Neural progenitor cell (in vitro differentiated cells): ENCODE measurements around the gene ARHGEF18. TPM values are rescaled to one million over a fixed set of nuclear protein-coding genes. Genes with fewer than 3 reads are reported as not detected.

ENCODE experiments used
- DNase-seq: peaks from one replicate; pipeline ENCODE4 v3.0.0-alpha.2; 2016; ENCODE audit warnings: low spot score
- H2AFZ ChIP-seq: fragments of 200-600 bp; sonication (generic); replicated peaks from 2 replicates; pipeline ENCODE4 v1.6.1; 2016; ENCODE audit warnings: antibody characterized with exemption
- H3F3A ChIP-seq: fragments of 200-600 bp; sonication (generic); 2 replicates; pipeline ENCODE4 v1.6.1; 2016; ENCODE audit warnings: antibody characterized with exemption, low read depth
- H3K27ac ChIP-seq: fragments of 200-600 bp; sonication (generic); 2 replicates; pipeline ENCODE4 v1.5.1; 2016; ENCODE audit warnings: mild to moderate bottlenecking
- H3K27me3 ChIP-seq: fragments of 200-600 bp; sonication (generic); 2 replicates; pipeline ENCODE4 v1.6.1; 2016; ENCODE audit warnings: mild to moderate bottlenecking, moderate library complexity
- H3K36me3 ChIP-seq: fragments of 200-600 bp; sonication (generic); 2 replicates; pipeline ENCODE4 v1.5.1; 2016
- H3K4me1 ChIP-seq: fragments of 200-600 bp; sonication (generic); 2 replicates; pipeline ENCODE4 v1.6.1; 2016; ENCODE audit warnings: mixed run types
- H3K4me2 ChIP-seq: fragments of 200-600 bp; sonication (generic); 2 replicates; pipeline ENCODE4 v1.6.1; 2016
- H3K4me3 ChIP-seq: fragments of 200-600 bp; sonication (generic); 2 replicates; pipeline ENCODE4 v1.5.1; 2016
- H3K79me2 ChIP-seq: fragments of 200-600 bp; sonication (generic); 2 replicates; pipeline ENCODE4 v1.6.1; 2016; ENCODE audit warnings: low read depth
- H3K9ac ChIP-seq: fragments of 200-600 bp; sonication (generic); 2 replicates; pipeline ENCODE4 v1.6.1; 2016
- H3K9me3 ChIP-seq: fragments of 200-600 bp; sonication (generic); 2 replicates; pipeline ENCODE4 v1.5.1; 2016; ENCODE audit warnings: low read depth
- H4K20me1 ChIP-seq: fragments of 200-600 bp; sonication (generic); 2 replicates; pipeline ENCODE4 v1.6.1; 2016; ENCODE audit warnings: low read depth
- H3K27ac Mint-ChIP-seq: 3 replicates; pipeline ENCODE4 v1.8.0; 2021; ENCODE audit warnings: mixed read lengths
- H3K27me3 Mint-ChIP-seq: 2 replicates; pipeline ENCODE4 v1.8.0; 2022; ENCODE audit warnings: low read depth, mild to moderate bottlenecking, inconsistent platforms, moderate library complexity, mixed read lengths; ENCODE audit not compliant: insufficient read depth
- H3K36me3 Mint-ChIP-seq: 3 replicates; pipeline ENCODE4 v1.8.0; 2021; ENCODE audit warnings: mixed read lengths
- H3K4me1 Mint-ChIP-seq: 3 replicates; pipeline ENCODE4 v1.8.0; 2021; ENCODE audit warnings: mixed read lengths
- H3K4me3 Mint-ChIP-seq: 3 replicates; pipeline ENCODE4 v1.8.0; 2021; ENCODE audit warnings: mild to moderate bottlenecking, moderate library complexity, mixed read lengths
- H3K9me3 Mint-ChIP-seq: 3 replicates; pipeline ENCODE4 v1.8.0; 2020; ENCODE audit warnings: mixed read lengths
- CTCF ChIP-seq: fragments of 200-600 bp; sonication (generic); IDR thresholded peaks from 2 replicates; pipeline ENCODE4 v1.5.1; 2017; ENCODE audit warnings: antibody characterized with exemption, mild to moderate bottlenecking
- EZH2 ChIP-seq: fragments of 200-600 bp; sonication (generic); IDR thresholded peaks from 2 replicates; pipeline ENCODE4 v1.6.1; 2017; ENCODE audit warnings: antibody characterized with exemption, mild to moderate bottlenecking, moderate library complexity
- EZH2phosphoT487 ChIP-seq: fragments of 200-600 bp; sonication (generic); IDR thresholded peaks from 2 replicates; pipeline ENCODE4 v1.6.1; 2017; ENCODE audit warnings: antibody characterized with exemption
- total RNA-seq: library from RNA; depleted of rRNA; stranded (reverse); fragments of >200 nt; gene quantifications from 2 replicates; pipeline ENCODE4 v1.2.3, GENCODE V29; 2015; ENCODE audit warnings: low replicate concordance

Gene ARHGEF18
- total RNA-seq, 1 donor from 2014 or later: 13.6 TPM

GRCh38 chr19:7394731-7395359 lies 46.1 kb downstream of the ARHGEF18 start:
- H3K27me3 ChIP-seq: no peaks in the 10 kb centered on the region

GRCh38 chr19:7395360-7396066 lies 46.8 kb downstream of the ARHGEF18 start:
- Histone ChIP-seq H3K27me3 (no peaks in the 10 kb centered on the region), H3K9me3 (no peaks in the 10 kb centered on the region), H3K27ac (no peak overlapping the region), H2AFZ (peak overlapping the region; percentile 30), H3K4me2 (peak overlapping the region; percentile 98), H3K79me2 (peaks cover 60% of the 10 kb centered on the region), H3K36me3 (no peaks in the 10 kb centered on the region), H3F3A (no peaks in the 10 kb centered on the region), H3K4me3 (peak overlapping the region; percentile 99), H3K4me1 (peaks cover 6% of the 10 kb centered on the region), H4K20me1 (peaks cover 13% of the 10 kb centered on the region), H3K9ac (peak overlapping the region; percentile 96)
- TF ChIP-seq EZH2 (no peak), CTCF (no peak), EZH2phosphoT487 (no peak)
- Mint-ChIP-seq H3K4me3 (peak overlapping the region; percentile 94), H3K27me3 (peaks cover 8% of the 10 kb centered on the region), H3K27ac (peak overlapping the region; percentile 78), H3K9me3 (no peaks in the 10 kb centered on the region), H3K4me1 (peaks cover 19% of the 10 kb centered on the region), H3K36me3 (peaks cover 2% of the 10 kb centered on the region)
- DNase-seq: peak; percentile 41

More at GRCh38 chr19:7394731-7395359, 46.1 kb downstream of the ARHGEF18 start:
- Histone ChIP-seq H3F3A (no peaks in the 10 kb centered on the region), H4K20me1 (peaks cover 10% of the 10 kb centered on the region), H3K36me3 (no peaks in the 10 kb centered on the region), H3K9me3 (no peaks in the 10 kb centered on the region), H3K79me2 (peaks cover 53% of the 10 kb centered on the region), H3K4me1 (peaks cover 6% of the 10 kb centered on the region), H3K4me3 (peak overlapping the region; percentile 99), H2AFZ (peak overlapping the region; percentile 85), H3K4me2 (peak overlapping the region; percentile 98), H3K9ac (peak overlapping the region; percentile 96), H3K27ac (no peak overlapping the region)
- Mint-ChIP-seq H3K4me3 (peak overlapping the region; percentile 94), H3K36me3 (peaks cover 2% of the 10 kb centered on the region), H3K27ac (peak overlapping the region; percentile 37), H3K27me3 (peaks cover 8% of the 10 kb centered on the region), H3K4me1 (peaks cover 19% of the 10 kb centered on the region), H3K9me3 (no peaks in the 10 kb centered on the region)
- DNase-seq: peak; percentile 94
- no peak for TF ChIP-seq EZH2phosphoT487
- TF ChIP-seq CTCF: peak; percentile 32

GRCh38 chr19:7397687-7398086 lies 49.0 kb downstream of the ARHGEF18 start:
- no peak overlapping the region for H3K4me2 ChIP-seq

More at GRCh38 chr19:7397687-7398086, 49.0 kb downstream of the ARHGEF18 start:
- H3K9me3 ChIP-seq: no peaks in the 10 kb centered on the region
- no peak overlapping the region for H2AFZ ChIP-seq
- no peak overlapping the region for H3K27ac ChIP-seq
- H3K36me3 ChIP-seq: no peaks in the 10 kb centered on the region
- no peak overlapping the region for H3K4me3 ChIP-seq
- TF ChIP-seq CTCF: no peak
- no peak for TF ChIP-seq EZH2
- TF ChIP-seq EZH2phosphoT487: no peak
- no peak overlapping the region for H3K9ac ChIP-seq
- no peaks in the 10 kb centered on the region for H3K9me3 Mint-ChIP-seq
- H3K4me1 ChIP-seq: peaks cover 6% of the 10 kb centered on the region
- peaks cover 8% of the 10 kb centered on the region for H3K27me3 Mint-ChIP-seq
- H3K36me3 Mint-ChIP-seq: peaks cover 2% of the 10 kb centered on the region
- no peaks in the 10 kb centered on the region for H3K27me3 ChIP-seq
- H3K4me3 Mint-ChIP-seq: no peak overlapping the region
- DNase-seq: no peak
- H4K20me1 ChIP-seq: peaks cover 28% of the 10 kb centered on the region
- no peaks in the 10 kb centered on the region for H3F3A ChIP-seq
- H3K79me2 ChIP-seq: peaks cover 82% of the 10 kb centered on the region
- peaks cover 19% of the 10 kb centered on the region for H3K4me1 Mint-ChIP-seq
- H3K27ac Mint-ChIP-seq: no peak overlapping the region

Other genes starting within 250 kb of the ARHGEF18 start
- gene INSR, start 54.5 kb upstream of the ARHGEF18 start, total RNA-seq: 20.8 and 23.0 TPM in 2 replicates
- gene PEX11G, start 140.1 kb downstream of the ARHGEF18 start, total RNA-seq: 1.0 and 5.7 TPM in 2 replicates
- 16.9 and 50.3 TPM in 2 replicates for gene ZNF358, start 167.2 kb downstream of the ARHGEF18 start, total RNA-seq
- gene MCOLN1, start 173.7 kb downstream of the ARHGEF18 start, total RNA-seq: 6.6 and 7.1 TPM in 2 replicates
- gene PNPLA6, start 186.8 kb downstream of the ARHGEF18 start, total RNA-seq: 25.5 and 78.9 TPM in 2 replicates
- gene CAMSAP3, start 246.9 kb downstream of the ARHGEF18 start, total RNA-seq: 2.7 and 15.6 TPM in 2 replicates